ELR (cell line): ENCODE results near the gene OTOGL.
A peak's percentile ranks its signal among the peaks of the same experiment; 100 is the strongest.
"Not testable (repeated sequence)": the region's sequence is repeated elsewhere in the genome, so short reads cannot be mapped to it uniquely, and the experiment has no call there.

Experiments used
- DNase-seq: peaks from one replicate; pipeline ENCODE4 v3.0.0-alpha.2; 2015; ENCODE audit warnings: low read depth

Gene OTOGL

GRCh38 chr12:80121661-80122060 is 22.3 kb downstream of the OTOGL start:
- DNase-seq, result no peak

- DNase-seq, result no peak
These were observed 30.7 kb downstream of the OTOGL start for GRCh38 chr12:80129895-80130530.

GRCh38 chr12:80135624-80136023 is 36.3 kb downstream of the OTOGL start:
- DNase-seq, result no peak

GRCh38 chr12:80140005-80140404 is 40.7 kb downstream of the OTOGL start:
- no peak for DNase-seq

- peak; percentile 3 for DNase-seq
These were observed 43.3 kb downstream of the OTOGL start for GRCh38 chr12:80142640-80143039.

GRCh38 chr12:80143537-80143936 is 44.2 kb downstream of the OTOGL start:
- DNase-seq, result no peak

- not testable (repeated sequence) for DNase-seq
These were observed 50.4 kb downstream of the OTOGL start for GRCh38 chr12:80149547-80150313.

GRCh38 chr12:80151131-80151530 is 51.8 kb downstream of the OTOGL start:
- DNase-seq, result no peak

- DNase-seq, result no peak
These were observed 54.9 kb downstream of the OTOGL start for GRCh38 chr12:80154261-80154660.

- peak; percentile 30 for DNase-seq
These were observed 57.0 kb downstream of the OTOGL start for GRCh38 chr12:80156306-80156705.

- peak; percentile 21 for DNase-seq
These were observed 58.3 kb downstream of the OTOGL start for GRCh38 chr12:80157645-80158044.

GRCh38 chr12:80161612-80162011 is 62.3 kb downstream of the OTOGL start:
- DNase-seq, result no peak

- DNase-seq, result no peak
These were observed 62.8 kb downstream of the OTOGL start for GRCh38 chr12:80162177-80162576.

- DNase-seq, result no peak
These were observed 66.4 kb downstream of the OTOGL start for GRCh38 chr12:80165746-80166145.

- no peak for DNase-seq
These were observed 67.4 kb downstream of the OTOGL start for GRCh38 chr12:80166751-80167150.

- DNase-seq, result no peak
These were observed 69.6 kb downstream of the OTOGL start for GRCh38 chr12:80168936-80169335.

GRCh38 chr12:80170915-80171314 is 71.6 kb downstream of the OTOGL start:
- DNase-seq, result peak; percentile 44

- DNase-seq, result no peak
These were observed 73.9 kb downstream of the OTOGL start for GRCh38 chr12:80173083-80173864.

- DNase-seq, result no peak
These were observed 76.1 kb downstream of the OTOGL start for GRCh38 chr12:80175307-80175930.

- DNase-seq, result peak; percentile 41
These were observed 77.4 kb downstream of the OTOGL start for GRCh38 chr12:80176706-80177105.

- DNase-seq, result no peak
These were observed 79.5 kb downstream of the OTOGL start for GRCh38 chr12:80178846-80179245.

GRCh38 chr12:80183939-80184338 is 84.6 kb downstream of the OTOGL start:
- peak; percentile 84 for DNase-seq
